ENCODE measurements around the gene SMIM21. TPM values are rescaled to one million over a fixed set of nuclear protein-coding genes. Genes with fewer than 3 reads are reported as not detected.

SMIM21 gene
- polyA plus RNA-seq, 2 donors, result not detected

GRCh38 chr18:75384144-75384543 lies 43.4 kb downstream of the SMIM21 start:
- H3K4me3 ChIP-seq (ENCODE audit: low read depth in 1 of 2, low read length in 2 of 2), result no peak overlapping the region
- 56 to 63% methylated on average over 4 of the region's 4 CpGs for WGBS, 2 donors
- H3K27me3 ChIP-seq (ENCODE audit: control insufficient read depth in 1 of 2, insufficient read depth in 2 of 2, low read length in 2 of 2), result no peaks in the 10 kb centered on the region
- no peaks in the 10 kb centered on the region for H3K4me1 ChIP-seq (ENCODE audit: control insufficient read depth in 2 of 2, insufficient read depth in 2 of 2, low read length in 1 of 2)
- no peaks in the 10 kb centered on the region for H3K9me3 ChIP-seq (ENCODE audit: control insufficient read depth in 2 of 2, insufficient read depth in 1 of 2, low read depth in 1 of 2, low read length in 1 of 2)
- no peak overlapping the region for H3K27ac ChIP-seq (ENCODE audit: low read depth in 2 of 2, low read length in 1 of 2)
- no peaks in the 10 kb centered on the region for H3K36me3 ChIP-seq (ENCODE audit: control insufficient read depth in 2 of 2, insufficient read depth in 2 of 2, low read length in 1 of 2)

- Histone ChIP-seq H3K36me3 (ENCODE audit: control insufficient read depth in 2 of 2, insufficient read depth in 2 of 2, low read length in 1 of 2) (no peaks in the 10 kb centered on the region), H3K9me3 (ENCODE audit: control insufficient read depth in 2 of 2, insufficient read depth in 1 of 2, low read depth in 1 of 2, low read length in 1 of 2) (no peaks in the 10 kb centered on the region), H3K27ac (ENCODE audit: low read depth in 2 of 2, low read length in 1 of 2) (no peak overlapping the region), H3K4me3 (ENCODE audit: low read depth in 1 of 2, low read length in 2 of 2) (no peak overlapping the region), H3K4me1 (ENCODE audit: control insufficient read depth in 2 of 2, insufficient read depth in 2 of 2, low read length in 1 of 2) (no peaks in the 10 kb centered on the region), H3K27me3 (ENCODE audit: control insufficient read depth in 1 of 2, insufficient read depth in 2 of 2, low read length in 2 of 2) (no peaks in the 10 kb centered on the region)
- 72 to 78% methylated on average over 22 of the region's 22 CpGs for whole genome bisulfite sequencing, 2 donors
These were observed 48.9 kb downstream of the SMIM21 start for GRCh38 chr18:75378376-75379315.

- H3K27ac ChIP-seq (ENCODE audit: low read depth in 2 of 2, low read length in 1 of 2), result no peak overlapping the region
- no peaks in the 10 kb centered on the region for H3K27me3 ChIP-seq (ENCODE audit: control insufficient read depth in 1 of 2, insufficient read depth in 2 of 2, low read length in 2 of 2)
- H3K9me3 ChIP-seq (ENCODE audit: control insufficient read depth in 2 of 2, insufficient read depth in 1 of 2, low read depth in 1 of 2, low read length in 1 of 2), result no peaks in the 10 kb centered on the region
- H3K4me3 ChIP-seq (ENCODE audit: low read depth in 1 of 2, low read length in 2 of 2), result no peak overlapping the region
- H3K4me1 ChIP-seq (ENCODE audit: control insufficient read depth in 2 of 2, insufficient read depth in 2 of 2, low read length in 1 of 2), result no peaks in the 10 kb centered on the region
- WGBS, 2 donors, result 92 to 93% methylated on average over 10 of the region's 10 CpGs
- no peaks in the 10 kb centered on the region for H3K36me3 ChIP-seq (ENCODE audit: control insufficient read depth in 2 of 2, insufficient read depth in 2 of 2, low read length in 1 of 2)
These were observed 49.6 kb downstream of the SMIM21 start for GRCh38 chr18:75377926-75378325.

- no peaks in the 10 kb centered on the region for H3K4me1 ChIP-seq (ENCODE audit: control insufficient read depth in 2 of 2, insufficient read depth in 2 of 2, low read length in 1 of 2)
- H3K4me3 ChIP-seq (ENCODE audit: low read depth in 1 of 2, low read length in 2 of 2), result no peak overlapping the region
- no peaks in the 10 kb centered on the region for H3K36me3 ChIP-seq (ENCODE audit: control insufficient read depth in 2 of 2, insufficient read depth in 2 of 2, low read length in 1 of 2)
- H3K27me3 ChIP-seq (ENCODE audit: control insufficient read depth in 1 of 2, insufficient read depth in 2 of 2, low read length in 2 of 2), result no peaks in the 10 kb centered on the region
- no peaks in the 10 kb centered on the region for H3K9me3 ChIP-seq (ENCODE audit: control insufficient read depth in 2 of 2, insufficient read depth in 1 of 2, low read depth in 1 of 2, low read length in 1 of 2)
- no peak overlapping the region for H3K27ac ChIP-seq (ENCODE audit: low read depth in 2 of 2, low read length in 1 of 2)
- 57 to 79% methylated on average over 2 of the region's 2 CpGs for WGBS, 2 donors
These were observed 50.2 kb downstream of the SMIM21 start for GRCh38 chr18:75377258-75377657.

GRCh38 chr18:75376004-75376403 lies 51.5 kb downstream of the SMIM21 start:
- H3K27me3 ChIP-seq (ENCODE audit: control insufficient read depth in 1 of 2, insufficient read depth in 2 of 2, low read length in 2 of 2), result no peaks in the 10 kb centered on the region
- H3K27ac ChIP-seq (ENCODE audit: low read depth in 2 of 2, low read length in 1 of 2), result no peak overlapping the region
- no peaks in the 10 kb centered on the region for H3K36me3 ChIP-seq (ENCODE audit: control insufficient read depth in 2 of 2, insufficient read depth in 2 of 2, low read length in 1 of 2)
- no peaks in the 10 kb centered on the region for H3K9me3 ChIP-seq (ENCODE audit: control insufficient read depth in 2 of 2, insufficient read depth in 1 of 2, low read depth in 1 of 2, low read length in 1 of 2)
- H3K4me1 ChIP-seq (ENCODE audit: control insufficient read depth in 2 of 2, insufficient read depth in 2 of 2, low read length in 1 of 2), result no peaks in the 10 kb centered on the region
- WGBS, 2 donors, result 68 to 74% methylated on average over 3 of the region's 3 CpGs
- no peak overlapping the region for H3K4me3 ChIP-seq (ENCODE audit: low read depth in 1 of 2, low read length in 2 of 2)

GRCh38 chr18:75375341-75375740 lies 52.2 kb downstream of the SMIM21 start:
- Histone ChIP-seq H3K36me3 (ENCODE audit: control insufficient read depth in 2 of 2, insufficient read depth in 2 of 2, low read length in 1 of 2) (no peaks in the 10 kb centered on the region), H3K27me3 (ENCODE audit: control insufficient read depth in 1 of 2, insufficient read depth in 2 of 2, low read length in 2 of 2) (no peaks in the 10 kb centered on the region), H3K27ac (ENCODE audit: low read depth in 2 of 2, low read length in 1 of 2) (no peak overlapping the region), H3K4me1 (ENCODE audit: control insufficient read depth in 2 of 2, insufficient read depth in 2 of 2, low read length in 1 of 2) (no peaks in the 10 kb centered on the region), H3K4me3 (ENCODE audit: low read depth in 1 of 2, low read length in 2 of 2) (no peak overlapping the region), H3K9me3 (ENCODE audit: control insufficient read depth in 2 of 2, insufficient read depth in 1 of 2, low read depth in 1 of 2, low read length in 1 of 2) (no peaks in the 10 kb centered on the region)
- 83 to 86% methylated on average over 6 of the region's 6 CpGs for WGBS, 2 donors

GRCh38 chr18:75374466-75374865 lies 53.0 kb downstream of the SMIM21 start:
- Histone ChIP-seq H3K4me1 (ENCODE audit: control insufficient read depth in 2 of 2, insufficient read depth in 2 of 2, low read length in 1 of 2) (no peaks in the 10 kb centered on the region), H3K36me3 (ENCODE audit: control insufficient read depth in 2 of 2, insufficient read depth in 2 of 2, low read length in 1 of 2) (no peaks in the 10 kb centered on the region), H3K9me3 (ENCODE audit: control insufficient read depth in 2 of 2, insufficient read depth in 1 of 2, low read depth in 1 of 2, low read length in 1 of 2) (no peaks in the 10 kb centered on the region), H3K4me3 (ENCODE audit: low read depth in 1 of 2, low read length in 2 of 2) (no peak overlapping the region), H3K27me3 (ENCODE audit: control insufficient read depth in 1 of 2, insufficient read depth in 2 of 2, low read length in 2 of 2) (no peaks in the 10 kb centered on the region), H3K27ac (ENCODE audit: low read depth in 2 of 2, low read length in 1 of 2) (no peak overlapping the region)
- 80 to 91% methylated on average over 6 of the region's 6 CpGs for WGBS, 2 donors

- Histone ChIP-seq H3K36me3 (ENCODE audit: control insufficient read depth in 2 of 2, insufficient read depth in 2 of 2, low read length in 1 of 2) (no peaks in the 10 kb centered on the region), H3K4me3 (ENCODE audit: low read depth in 1 of 2, low read length in 2 of 2) (no peak overlapping the region)
- 88 to 92% methylated on average over 17 of the region's 17 CpGs for WGBS, 2 donors
These were observed 58.3 kb downstream of the SMIM21 start for GRCh38 chr18:75369026-75369721.

GRCh38 chr18:75365837-75366236 lies 61.7 kb downstream of the SMIM21 start:
- Histone ChIP-seq H3K27me3 (ENCODE audit: control insufficient read depth in 1 of 2, insufficient read depth in 2 of 2, low read length in 2 of 2) (no peaks in the 10 kb centered on the region), H3K9me3 (ENCODE audit: control insufficient read depth in 2 of 2, insufficient read depth in 1 of 2, low read depth in 1 of 2, low read length in 1 of 2) (no peaks in the 10 kb centered on the region), H3K36me3 (ENCODE audit: control insufficient read depth in 2 of 2, insufficient read depth in 2 of 2, low read length in 1 of 2) (no peaks in the 10 kb centered on the region), H3K4me3 (ENCODE audit: low read depth in 1 of 2, low read length in 2 of 2) (no peak overlapping the region), H3K4me1 (ENCODE audit: control insufficient read depth in 2 of 2, insufficient read depth in 2 of 2, low read length in 1 of 2) (no peaks in the 10 kb centered on the region), H3K27ac (ENCODE audit: low read depth in 2 of 2, low read length in 1 of 2) (no peak overlapping the region)
- WGBS, 2 donors, result 68 to 74% methylated on average over 1 of the region's 1 CpG

More at GRCh38 chr18:75369026-75369721, 58.3 kb downstream of the SMIM21 start:
- no peaks in the 10 kb centered on the region for H3K4me1 ChIP-seq (ENCODE audit: control insufficient read depth in 2 of 2, insufficient read depth in 2 of 2, low read length in 1 of 2)
- H3K27me3 ChIP-seq (ENCODE audit: control insufficient read depth in 1 of 2, insufficient read depth in 2 of 2, low read length in 2 of 2), result no peaks in the 10 kb centered on the region
- H3K9me3 ChIP-seq (ENCODE audit: control insufficient read depth in 2 of 2, insufficient read depth in 1 of 2, low read depth in 1 of 2, low read length in 1 of 2), result no peaks in the 10 kb centered on the region
- H3K27ac ChIP-seq (ENCODE audit: low read depth in 2 of 2, low read length in 1 of 2), result no peak overlapping the region

Measured in esophagus (tissue), 2 donors.